ENCODE data around the gene NBPF10. TPM values are rescaled to one million over a fixed set of nuclear protein-coding genes. Genes with fewer than 3 reads are reported as not detected.
A peak's percentile ranks its signal among the peaks of the same experiment; 100 is the strongest.
"Not testable (repeated sequence)": the region's sequence is repeated elsewhere in the genome, so short reads cannot be mapped to it uniquely, and the experiment has no call there.

NBPF10 gene
- total RNA-seq (2016; rRNA removed; fragmentation: Illumina TruSeq; extraction: Trizol) (0.36 and 0.49 TPM in 2 replicates), polyA plus RNA-seq (2011; rRNA removed) (0.28 and 0.40 TPM in 2 replicates), polyA minus RNA-seq (2011; rRNA and poly(A)+ RNA removed; ENCODE audit: low replicate concordance) (0.18 and 0.98 TPM in 2 replicates), Bru-seq, nascent RNA (percentile 29 among the genes with signal in this experiment), BruChase-seq, experiment 1, labeled RNA remaining after a 6-hour chase (percentile 34 among the genes with signal in this experiment), BruChase-seq, experiment 2, labeled RNA remaining after a 2-hour chase (percentile 32 among the genes with signal in this experiment)
- total RNA-seq (2016; cell fraction: cytosol; rRNA removed; fragmentation: Illumina TruSeq; extraction: Trizol; ENCODE audit: low read depth), result 0.09 and 0.10 TPM in 2 replicates
- total RNA-seq (2016; cell fraction: insoluble cytoplasmic fraction; rRNA removed; fragmentation: Illumina TruSeq; extraction: Trizol), result 0.33 and 0.50 TPM in 2 replicates
- 0.15 and 0.17 TPM in 2 replicates for total RNA-seq (2016; cell fraction: membrane; rRNA removed; fragmentation: Illumina TruSeq; extraction: Trizol)
- total RNA-seq (2016; cell fraction: nucleus; rRNA removed; fragmentation: Illumina TruSeq; extraction: Trizol), result 0.53 and 0.78 TPM in 2 replicates
- polyA plus RNA-seq (2011; cell fraction: cytosol; rRNA removed), result 0.12 and 0.28 TPM in 2 replicates
- 0.40 and 0.50 TPM in 2 replicates for polyA plus RNA-seq (2011; cell fraction: nucleus; rRNA removed)
- 0.23 and 0.30 TPM in 2 replicates for polyA plus RNA-seq (2012)
- 0.03 and 0.06 TPM in 2 replicates for polyA plus RNA-seq (2016; cell fraction: cytosol; fragmentation: Illumina TruSeq; extraction: Trizol; ENCODE audit: low read depth)
- 0.25 and 0.32 TPM in 2 replicates for polyA plus RNA-seq (2016; cell fraction: insoluble cytoplasmic fraction; fragmentation: Illumina TruSeq; extraction: Trizol; ENCODE audit: low read depth)
- 0.03 and 0.08 TPM in 2 replicates for polyA plus RNA-seq (2016; cell fraction: membrane; fragmentation: Illumina TruSeq; extraction: Trizol; ENCODE audit: low read depth)
- 0.93 and 1.3 TPM in 2 replicates for polyA plus RNA-seq (2016; cell fraction: nucleus; fragmentation: Illumina TruSeq; extraction: Trizol; ENCODE audit: insufficient read depth, low read depth)
- 0.18 and 0.30 TPM in 2 replicates for polyA minus RNA-seq (2011; cell fraction: cytosol; rRNA and poly(A)+ RNA removed)
- polyA minus RNA-seq (2011; cell fraction: nucleus; rRNA and poly(A)+ RNA removed), result 0.90 and 2.0 TPM in 2 replicates
- long read RNA-seq, experiment 1, partial matches to known transcripts, result 0 of 1 reads
- long read RNA-seq, experiment 1, other reads (novel, unspliced or antisense), result 1 of 1 reads
- long read RNA-seq, experiment 2, partial matches to known transcripts, result 0 of 4 reads
- long read RNA-seq, experiment 2, other reads (novel, unspliced or antisense), result 4 of 4 reads

GRCh38 chr1:146144465-146144864 is at the start of gene NBPF10:
TSS of gene NBPF10 (minus strand) at chr1:146144804. CDS start at chr1:146144769, 35 bp downstream.
- H3K9ac ChIP-seq (ENCODE audit: insufficient read depth, low read depth, low read length); H3K4me2 ChIP-seq (ENCODE audit: low read depth, low read length); H3K27me3 ChIP-seq (ENCODE audit: control insufficient read depth in 1 of 2, insufficient read depth in 2 of 2, low read length in 2 of 2); FAIRE-seq; H3K4me1 ChIP-seq (ENCODE audit: insufficient read depth, low read length); H3K27ac ChIP-seq (ENCODE audit: extremely low read length, insufficient read depth, low read length); ATAC-seq; DNase-seq (ENCODE audit: low spot score); H2AFZ ChIP-seq (ENCODE audit: low read length); H3K9me3 ChIP-seq (ENCODE audit: low read length); H3K4me3 ChIP-seq (replicated peaks in 1 of 3; ENCODE audit: insufficient read depth in 1 of 3, low read depth in 2 of 3, low read length in 3 of 3); POLR2A ChIA-PET; H3K79me2 ChIP-seq (ENCODE audit: insufficient read depth, low read length); in situ Hi-C loops (cut with HindIII; ENCODE audit: extremely low pct_ligation_motif_present, low pct_unique_long_range_greater_than_20kb); BruUV-seq (replicated peaks); H3K36me3 ChIP-seq (replicated peaks in 1 of 2; ENCODE audit: control insufficient read depth in 1 of 2, insufficient read depth in 2 of 2, low read length in 2 of 2); H4K20me1 ChIP-seq (ENCODE audit: insufficient read depth, low read length); CTCF ChIA-PET (ENCODE audit: low intra/inter-chr PET ratio, low total read pairs); intact Hi-C loops (cut with micrococcal nuclease; ENCODE audit: unreplicated experiment): not testable (repeated sequence)
- TF ChIP-seq STAG1 (CRISPR knock-in tag; IDR thresholded peaks at IDR 0.05), result 0 out of 2 replicates have a peak, but pooled peaks have one; percentile 12
- WGBS (ENCODE audit: low lambda C conversion rate), result 73% methylated on average over 3 of the region's 7 CpGs

GRCh38 chr1:146174531-146174930 is 29.9 kb upstream of the NBPF10 start:
- H2AFZ ChIP-seq (ENCODE audit: low read length); H4K20me1 ChIP-seq (ENCODE audit: insufficient read depth, low read length); DNase-seq (ENCODE audit: low spot score); BruUV-seq (replicated peaks); H3K9me3 ChIP-seq (ENCODE audit: low read length); ATAC-seq; H3K4me3 ChIP-seq (replicated peaks in 1 of 3; ENCODE audit: insufficient read depth in 1 of 3, low read depth in 2 of 3, low read length in 3 of 3); H3K27me3 ChIP-seq (ENCODE audit: control insufficient read depth in 1 of 2, insufficient read depth in 2 of 2, low read length in 2 of 2); H3K4me1 ChIP-seq (ENCODE audit: insufficient read depth, low read length); CTCF ChIA-PET (ENCODE audit: low intra/inter-chr PET ratio, low total read pairs); H3K79me2 ChIP-seq (ENCODE audit: insufficient read depth, low read length); H3K9ac ChIP-seq (ENCODE audit: insufficient read depth, low read depth, low read length); H3K36me3 ChIP-seq (replicated peaks in 1 of 2; ENCODE audit: control insufficient read depth in 1 of 2, insufficient read depth in 2 of 2, low read length in 2 of 2); POLR2A ChIA-PET; intact Hi-C loops (cut with micrococcal nuclease; ENCODE audit: unreplicated experiment); in situ Hi-C loops (cut with HindIII; ENCODE audit: extremely low pct_ligation_motif_present, low pct_unique_long_range_greater_than_20kb); H3K27ac ChIP-seq (ENCODE audit: extremely low read length, insufficient read depth, low read length); H3K4me2 ChIP-seq (ENCODE audit: low read depth, low read length); FAIRE-seq: not testable (repeated sequence)
- 96% methylated on average over 4 of the region's 5 CpGs for WGBS (ENCODE audit: low lambda C conversion rate)

- DNase-seq (ENCODE audit: low spot score); H3K4me1 ChIP-seq (ENCODE audit: insufficient read depth, low read length); H3K79me2 ChIP-seq (ENCODE audit: insufficient read depth, low read length); H3K27me3 ChIP-seq (ENCODE audit: control insufficient read depth in 1 of 2, insufficient read depth in 2 of 2, low read length in 2 of 2); ATAC-seq; FAIRE-seq; H3K4me3 ChIP-seq (replicated peaks in 1 of 3; ENCODE audit: insufficient read depth in 1 of 3, low read depth in 2 of 3, low read length in 3 of 3); intact Hi-C loops (cut with micrococcal nuclease; ENCODE audit: unreplicated experiment); H3K9ac ChIP-seq (ENCODE audit: insufficient read depth, low read depth, low read length); H3K4me2 ChIP-seq (ENCODE audit: low read depth, low read length); POLR2A ChIA-PET; H3K27ac ChIP-seq (ENCODE audit: extremely low read length, insufficient read depth, low read length); CTCF ChIA-PET (ENCODE audit: low intra/inter-chr PET ratio, low total read pairs); H3K36me3 ChIP-seq (replicated peaks in 1 of 2; ENCODE audit: control insufficient read depth in 1 of 2, insufficient read depth in 2 of 2, low read length in 2 of 2); H2AFZ ChIP-seq (ENCODE audit: low read length); in situ Hi-C loops (cut with HindIII; ENCODE audit: extremely low pct_ligation_motif_present, low pct_unique_long_range_greater_than_20kb); H3K9me3 ChIP-seq (ENCODE audit: low read length); BruUV-seq (replicated peaks); H4K20me1 ChIP-seq (ENCODE audit: insufficient read depth, low read length): not testable (repeated sequence)
- no CpG with 5 or more reads among the region's 1 CpG for WGBS (ENCODE audit: low lambda C conversion rate)
Observed at GRCh38 chr1:146167740-146168139, 23.1 kb upstream of the NBPF10 start.
